ENCODE data around the gene TPK1.
"Not testable (repeated sequence)": the region's sequence is repeated elsewhere in the genome, so short reads cannot be mapped to it uniquely, and the experiment has no call there.

Gene TPK1

DNA sequence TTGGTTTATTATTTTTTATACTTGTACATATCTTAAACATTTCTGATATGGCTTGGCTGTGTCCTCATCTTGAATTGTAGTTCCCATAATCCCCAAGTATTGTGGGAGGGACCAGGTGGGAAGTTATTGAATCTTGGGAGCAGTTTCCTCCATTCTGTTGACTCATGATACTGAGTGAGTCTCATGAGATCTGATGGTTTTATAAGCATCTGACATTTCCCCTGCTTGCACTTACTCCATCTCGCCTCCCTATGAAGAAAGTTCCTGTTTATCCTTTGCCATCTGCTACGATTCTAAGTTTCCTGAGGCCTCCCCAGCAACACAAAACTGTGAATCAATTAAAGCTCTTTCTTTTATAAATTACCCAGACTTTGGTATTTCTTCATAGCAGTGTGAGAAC is 207.7 kb downstream of the TPK1 start:
- no peak for DNase-seq

- DNase-seq: no peak
Measured at GRCh38 chr7:144622745-144623144, 213.1 kb downstream of the TPK1 start.

- no peak for DNase-seq
Measured at GRCh38 chr7:144606261-144606660, 229.6 kb downstream of the TPK1 start.

DNA sequence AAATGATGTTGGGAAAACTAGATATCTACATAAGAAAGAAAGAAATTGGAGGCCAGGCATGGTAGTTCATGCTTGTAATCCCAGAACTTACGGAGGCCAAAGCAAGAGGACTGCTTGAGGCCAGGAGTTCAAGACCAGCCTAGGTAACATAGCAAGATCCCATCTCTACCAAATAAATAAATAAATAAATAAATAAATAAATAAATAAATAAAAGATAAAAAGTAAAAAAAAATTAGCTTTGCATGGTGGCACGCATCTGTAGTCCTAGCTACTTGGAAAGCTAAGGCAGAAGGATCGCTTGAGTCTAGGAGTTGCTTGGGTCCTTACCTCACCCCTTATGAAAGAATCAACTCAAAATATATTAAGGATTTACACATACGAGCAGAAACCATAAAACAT is 238.9 kb downstream of the TPK1 start:
- DNase-seq: no peak

DNA sequence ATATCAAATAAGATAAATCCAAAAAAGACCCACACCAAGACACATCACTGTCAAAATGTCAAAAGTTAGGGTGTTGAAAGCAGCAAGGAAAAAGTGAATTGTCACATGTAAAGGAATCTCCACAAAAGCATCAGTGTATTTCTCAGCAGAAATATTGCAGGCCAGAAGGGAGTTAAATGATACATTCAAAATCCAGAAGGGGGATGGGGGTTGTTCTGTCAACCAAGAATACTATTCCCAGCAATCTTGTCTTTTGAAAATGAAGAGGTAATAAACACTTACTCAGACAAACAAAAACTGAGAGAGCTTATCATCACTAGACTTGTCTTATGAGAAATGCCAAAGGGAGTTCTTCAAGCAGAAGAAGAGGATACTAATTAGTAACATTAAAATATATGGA is 241.3 kb downstream of the TPK1 start:
- DNase-seq: no peak

GRCh38 chr7:144588559-144589051 is 247.2 kb downstream of the TPK1 start:
- DNase-seq: no peak

- DNase-seq: no peak
Measured at GRCh38 chr7:144587701-144588100, 248.2 kb downstream of the TPK1 start.

DNA sequence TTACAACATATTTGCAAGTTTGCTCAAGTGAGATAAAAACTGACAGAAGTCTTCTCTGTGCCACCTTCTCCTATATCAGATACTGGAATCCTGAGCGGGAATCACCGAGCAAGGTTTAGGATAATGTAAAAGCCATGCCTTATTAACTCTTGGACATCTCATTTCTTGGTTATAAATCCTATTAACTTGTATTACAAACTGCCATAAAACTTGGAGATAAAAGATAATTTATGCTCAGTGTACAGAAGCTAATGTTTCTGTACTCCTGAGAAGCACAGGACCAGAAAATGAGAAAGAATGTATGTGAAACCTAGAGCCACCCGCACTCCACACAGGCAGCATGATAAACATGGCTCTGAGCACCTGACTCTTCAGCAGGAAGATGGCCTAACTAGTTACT is 251.1 kb downstream of the TPK1 start:
- no peak for DNase-seq

DNA sequence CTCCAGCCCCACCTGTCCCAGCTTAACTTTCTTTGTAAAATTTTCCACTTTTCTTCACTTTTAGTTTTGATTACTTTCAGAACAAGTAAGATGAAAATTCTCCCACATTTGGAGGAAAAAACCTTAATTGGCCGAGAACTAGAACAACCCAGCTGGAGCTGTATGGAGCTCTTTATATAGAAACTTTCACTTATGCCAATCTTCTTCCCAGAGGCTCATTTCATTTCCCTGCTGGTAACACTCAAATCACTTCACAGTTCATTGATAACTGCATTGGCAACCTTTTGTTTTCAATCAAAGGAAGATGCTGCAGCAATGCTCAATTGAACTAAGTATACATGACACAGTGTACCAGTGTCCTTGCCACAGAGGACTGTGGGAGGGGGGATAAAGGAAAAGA is 256.2 kb downstream of the TPK1 start:
- DNase-seq: no peak

- no peak for DNase-seq
Measured at GRCh38 chr7:144575456-144575855, 260.4 kb downstream of the TPK1 start.

DNA sequence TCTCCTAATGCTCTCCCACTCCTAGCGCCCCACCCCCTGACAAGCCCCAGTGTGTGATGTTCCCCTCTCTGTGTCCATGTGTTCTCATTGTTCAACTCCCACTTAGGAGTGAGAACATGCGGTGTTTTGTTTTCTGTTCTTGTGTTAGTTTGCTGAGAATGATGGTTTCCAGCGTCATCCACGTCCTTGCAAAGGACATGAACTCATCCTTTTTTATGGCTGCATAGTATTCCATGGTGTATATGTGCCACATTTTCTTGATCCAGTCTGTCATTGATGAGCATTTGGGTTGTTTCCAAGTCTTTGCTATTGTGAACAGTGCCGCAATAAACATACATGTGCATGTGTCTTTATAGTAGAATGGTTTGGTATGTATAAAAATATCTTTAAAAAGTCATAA is 261.1 kb downstream of the TPK1 start:
- DNase-seq: not testable (repeated sequence)

DNA sequence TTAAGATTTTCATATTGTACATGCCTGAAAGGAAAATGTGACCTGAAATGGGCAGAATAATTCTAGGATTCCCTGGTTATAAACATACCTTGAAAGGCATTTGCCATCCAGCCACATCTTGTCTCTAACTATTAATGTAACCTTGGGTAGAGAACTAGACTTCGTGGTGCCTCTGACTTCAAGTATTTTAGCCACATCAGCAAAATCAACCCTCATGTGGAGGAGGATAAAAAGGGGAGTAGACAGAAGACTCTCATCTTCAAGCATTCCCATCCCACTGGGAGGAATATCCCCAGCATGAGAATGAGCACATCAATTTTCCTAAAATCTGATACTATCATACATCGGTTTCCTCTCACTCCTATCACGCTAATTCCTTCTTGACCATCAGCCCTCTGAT is 267.6 kb downstream of the TPK1 start:
- no peak for DNase-seq

DNA sequence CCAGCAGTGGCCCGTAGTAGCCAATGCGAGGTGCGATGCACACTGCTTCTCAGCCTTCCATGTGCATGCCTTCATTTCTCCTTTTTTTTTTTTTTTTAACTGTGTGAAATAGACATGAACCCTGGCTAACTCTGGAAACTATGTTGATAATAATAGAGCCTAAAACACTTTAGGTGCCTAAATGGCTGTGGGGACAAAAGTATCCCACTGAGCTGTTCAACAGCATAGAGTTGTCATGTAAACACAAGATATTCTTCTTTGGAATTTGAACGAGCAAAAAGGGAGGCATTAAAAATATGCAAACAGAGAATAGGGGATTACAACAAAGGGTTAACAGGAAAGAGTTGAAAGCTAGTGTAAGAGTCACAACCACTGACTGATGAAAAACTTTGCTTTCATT is 270.3 kb downstream of the TPK1 start:
- DNase-seq: no peak

DNA sequence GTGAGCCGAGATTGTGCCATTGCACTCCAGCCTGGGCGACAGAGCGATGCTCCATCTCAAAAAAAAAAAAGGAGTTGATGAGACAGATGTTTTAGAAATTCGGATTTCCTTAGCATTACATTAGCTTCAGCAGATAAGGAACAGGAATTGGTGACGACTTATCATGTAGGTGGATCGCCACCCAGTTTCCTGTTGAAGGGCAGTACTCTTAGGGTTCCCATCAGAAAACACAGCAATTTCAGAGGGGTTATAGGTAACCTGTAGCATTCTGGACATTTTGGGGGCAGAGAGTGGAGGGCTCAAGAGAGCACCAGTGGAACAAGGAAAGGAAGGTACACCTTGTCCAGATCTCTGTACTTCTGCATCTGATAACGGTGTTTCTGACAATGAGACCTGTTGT is 286.0 kb downstream of the TPK1 start:
- DNase-seq: no peak

- no peak for DNase-seq
Measured at GRCh38 chr7:144548556-144548955, 287.3 kb downstream of the TPK1 start.

DNA sequence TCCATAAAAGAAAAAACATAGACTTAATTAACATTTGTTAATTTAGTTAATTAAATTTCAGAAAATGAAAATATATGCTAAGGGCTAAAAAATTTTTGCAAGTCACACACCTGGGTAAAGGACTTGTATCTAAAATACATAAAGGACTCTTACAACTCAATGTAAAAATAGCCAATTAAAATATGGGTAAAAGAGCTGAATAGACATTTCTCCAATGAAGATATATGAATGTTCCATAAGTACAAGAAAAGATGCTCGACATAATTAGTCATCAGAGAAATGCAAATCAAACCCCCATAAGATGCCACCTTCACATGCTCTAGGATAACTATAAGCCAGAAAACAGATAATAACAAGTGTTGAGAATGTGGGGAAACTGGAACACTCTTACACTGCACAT is 288.0 kb downstream of the TPK1 start:
- no peak for DNase-seq

DNA sequence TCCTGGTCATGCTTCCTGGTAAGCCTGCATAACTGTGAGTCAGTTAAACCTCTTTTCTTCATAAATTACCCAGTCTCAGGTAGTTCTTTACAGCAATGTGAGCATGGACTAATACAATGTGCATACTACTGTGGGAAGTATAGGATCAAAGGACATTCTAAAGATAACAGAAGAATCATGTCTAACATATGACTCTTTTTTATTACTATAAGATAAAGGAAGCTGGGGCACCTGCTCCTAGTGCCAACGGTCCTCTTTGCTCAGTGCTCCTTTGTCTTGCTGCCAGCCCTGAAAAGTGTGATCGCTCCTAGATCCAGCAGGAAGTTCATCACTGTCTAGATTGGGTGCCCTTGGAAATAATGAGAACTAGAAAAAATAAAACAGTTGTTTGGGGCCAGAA is 289.1 kb downstream of the TPK1 start:
- no peak for DNase-seq

DNA sequence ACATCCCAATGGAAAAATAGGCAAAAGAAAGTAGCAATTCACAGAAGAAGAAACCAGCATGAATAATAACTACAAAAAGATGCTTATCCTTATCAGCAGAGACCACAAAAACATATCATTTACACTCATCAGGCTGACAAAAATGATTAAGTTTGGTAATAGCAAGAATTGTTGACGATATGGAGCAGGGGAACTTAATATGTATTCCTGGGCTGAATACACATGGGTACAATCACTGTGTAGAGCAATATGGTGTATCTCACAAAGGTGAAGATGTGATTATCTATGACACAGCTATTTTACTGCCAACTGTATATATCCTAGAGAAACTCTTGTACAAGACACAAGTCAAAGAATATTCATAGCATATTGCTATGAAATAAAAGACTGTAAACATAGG is 290.5 kb downstream of the TPK1 start:
- no peak for DNase-seq

GRCh38 chr7:144534655-144535395 is 301.0 kb downstream of the TPK1 start:
- DNase-seq: no peak

DNA sequence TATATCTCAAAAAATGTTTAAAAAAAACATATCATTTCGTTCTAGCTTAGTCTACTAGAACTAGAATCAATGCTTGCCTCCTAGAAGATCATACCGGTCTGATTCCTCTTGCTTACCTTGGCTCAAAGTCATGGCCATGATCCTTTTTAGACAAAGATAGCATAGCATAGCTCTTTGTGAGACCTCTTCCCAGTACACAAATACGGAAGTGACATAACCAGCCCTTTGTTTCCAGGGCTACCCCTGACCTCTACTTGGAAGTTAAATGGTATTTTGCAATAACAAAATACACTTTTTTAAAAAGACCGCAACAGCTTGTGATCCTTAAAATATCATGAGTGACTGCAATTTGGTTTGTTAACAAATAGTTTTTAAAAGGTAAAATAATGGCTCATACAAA is 301.7 kb downstream of the TPK1 start:
- DNase-seq: no peak

- DNase-seq: peak; percentile 1
Measured at GRCh38 chr7:144531181-144531580, 304.7 kb downstream of the TPK1 start.

- no peak for DNase-seq
Measured at GRCh38 chr7:144529269-144529926, 306.5 kb downstream of the TPK1 start.

GRCh38 chr7:144528536-144529045 is 307.3 kb downstream of the TPK1 start:
- DNase-seq: peak; percentile 39

GRCh38 chr7:144527051-144527471 is 308.8 kb downstream of the TPK1 start:
- DNase-seq: peak; percentile 43
